GM12878 (cell line): Measurements from ENCODE around the gene CACNA1I. TPM values are rescaled to one million over a fixed set of nuclear protein-coding genes. Genes with fewer than 3 reads are reported as not detected.

Source experiments
- ATAC-seq: fragments of 200-7000 bp; cut with Tn5 transposase; 3 replicates; pipeline ENCODE4 v1.9.1; 2020; ENCODE audit warnings: mild to moderate bottlenecking, moderate library complexity
- BruUV-seq: library from RNA; stranded (reverse); fragments of 400-500 nt; replicated peaks from 2 replicates; lab custom pipeline; 2021; lab: Mats Ljungman, UMichigan
- CTCF ChIA-PET: fragments of 300-600 bp; sonication (Branson Sonifier 250); formaldehyde crosslinking; extraction: SDS; loops from one replicate; lab custom pipeline; 2021; ENCODE audit warnings: inconsistent platforms; lab: Yijun Ruan, JAX
- POLR2A ChIA-PET: fragments of 350-600 bp; formaldehyde crosslinking; extraction: SDS; loops from one replicate; lab custom pipeline; 2021; ENCODE audit warnings: inconsistent platforms; lab: Charles Lee
- RAD21 ChIA-PET: fragments of 300-600 bp; sonication (Branson Sonifier 250); formaldehyde crosslinking; loops from one replicate; lab custom pipeline; 2023; ENCODE audit warnings: antibody characterized with exemption; ENCODE audit not compliant: unreplicated experiment; lab: Charles Lee
- SMC1A ChIA-PET: fragments of 300-600 bp; sonication (Branson Sonifier 250); formaldehyde crosslinking; loops from one replicate; lab custom pipeline; 2023; ENCODE audit not compliant: unreplicated experiment, uncharacterized antibody; lab: Charles Lee
- DNase-seq: peaks from one replicate; pipeline ENCODE4 v3.0.0-alpha.2; 2011; ENCODE audit warnings: low read depth, low spot score
- FAIRE-seq: peaks from 3 replicates; lab custom pipeline; 2011; peaks lifted over from hg19 to GRCh38; lab: Jason Lieb, UNC
- H2AFZ ChIP-seq: 2 replicates; pipeline ENCODE4 v1.6.0; 2011; ENCODE audit warnings: low read depth, low read length, control low read depth; ENCODE audit not compliant: control insufficient read depth
- H3K27ac ChIP-seq: 2 replicates; pipeline ENCODE4 v1.5.1; 2011; ENCODE audit warnings: control low read depth; ENCODE audit not compliant: control insufficient read depth, insufficient read depth
- H3K27me3 ChIP-seq, 2 experiments: replicated peaks in 1 of 2; 2 replicates each; pipeline versions ENCODE4 v1.6.0 to v1.6.1; 2011; ENCODE audit warnings: low read length in 1 of 2; ENCODE audit not compliant: control insufficient read depth in 2 of 2, insufficient read depth in 2 of 2
- H3K36me3 ChIP-seq, 2 experiments: 2 replicates each; pipeline ENCODE4 v1.5.1; 2011; ENCODE audit warnings: low read length in 1 of 2; ENCODE audit not compliant: control insufficient read depth in 2 of 2, insufficient read depth in 2 of 2
- H3K4me1 ChIP-seq: 2 replicates; pipeline ENCODE4 v1.6.1; 2011; ENCODE audit warnings: mild to moderate bottlenecking, low read length, moderate library complexity, mixed read lengths; ENCODE audit not compliant: control insufficient read depth, insufficient read depth
- H3K4me2 ChIP-seq: 2 replicates; pipeline ENCODE4 v1.6.0; 2011; ENCODE audit warnings: control low read depth; ENCODE audit not compliant: control insufficient read depth, insufficient read depth
- H3K4me3 ChIP-seq: fragments of 200-600 bp; sonication (generic); 2 replicates; pipeline ENCODE4 v1.5.1; 2016
- H3K79me2 ChIP-seq: 2 replicates; pipeline ENCODE4 v1.6.0; 2011; ENCODE audit warnings: low read length; ENCODE audit not compliant: control insufficient read depth, insufficient read depth
- H3K9ac ChIP-seq: 2 replicates; pipeline ENCODE4 v1.8.0; 2011; ENCODE audit warnings: low read length, control low read depth, mixed read lengths; ENCODE audit not compliant: control insufficient read depth, insufficient read depth
- H3K9me3 ChIP-seq: replicated peaks from 3 replicates; pipeline ENCODE4 v1.5.1; 2011; ENCODE audit warnings: mild to moderate bottlenecking, low read length; ENCODE audit not compliant: control insufficient read depth, insufficient read depth
- H4K20me1 ChIP-seq: 2 replicates; pipeline ENCODE4 v1.6.0; 2011; ENCODE audit not compliant: control insufficient read depth, insufficient read depth
- ELK1 ChIP-seq: IDR thresholded peaks from 2 replicates; pipeline ENCODE4 v1.6.1; 2012; ENCODE audit warnings: low read depth, low read length, improper control_type of control experiment
- JUNB ChIP-seq: IDR thresholded peaks from 2 replicates; pipeline ENCODE4 v1.6.1; 2016; ENCODE audit warnings: antibody characterized with exemption, mild to moderate bottlenecking
- POLR2AphosphoS5 ChIP-seq: IDR thresholded peaks from 2 replicates; pipeline ENCODE4 v1.6.1; 2011; ENCODE audit warnings: mild to moderate bottlenecking, low read length, inconsistent platforms
- RB1 ChIP-seq: fragments of 450-650 bp; formaldehyde crosslinking; IDR thresholded peaks from 2 replicates; pipeline ENCODE4 v1.6.1; 2017; ENCODE audit warnings: mild to moderate bottlenecking, borderline replicate concordance
- STAT1 ChIP-seq: fragments of 450-650 bp; conservative IDR thresholded peaks from 2 replicates; pipeline ENCODE4 v1.6.1; 2014; ENCODE audit warnings: antibody characterized with exemption, mild to moderate bottlenecking
- ZBTB4 ChIP-seq: fragments of 450-650 bp; formaldehyde crosslinking; IDR thresholded peaks from 2 replicates; pipeline ENCODE4 v1.4.0; 2022; ENCODE audit warnings: mild to moderate bottlenecking, moderate library complexity
- ZNF622 ChIP-seq: fragments of 450-650 bp; IDR thresholded peaks from 2 replicates; pipeline ENCODE4 v1.6.1; 2017; ENCODE audit warnings: mild to moderate bottlenecking, inconsistent platforms
- ZZZ3 ChIP-seq: IDR thresholded peaks from 2 replicates; pipeline ENCODE4 v1.6.1; 2011; ENCODE audit warnings: low read depth; ENCODE audit not compliant: control insufficient read depth, insufficient read length
- WGBS: methylation state at CpG from one replicate; pipeline ENCODE4 v1.1.6; 2016; ENCODE audit warnings: low lambda C conversion rate; ENCODE audit not compliant: insufficient replicate concordance, insufficient coverage; ENCODE audit errors: missing lambda C conversion rate; 5-methylcytosine and 5-hydroxymethylcytosine counted together
- in situ Hi-C: fragments of 300-500 bp; cut with MboI; formaldehyde crosslinking; loops from 9 replicates; pipeline ENCODE4 v1.14.3; 2018; ENCODE audit warnings: mixed read lengths
- intact Hi-C: fragments of 100-400 bp; cut with micrococcal nuclease; formaldehyde crosslinking; loops from one replicate; pipeline ENCODE4 v1.14.2; 2022; ENCODE audit not compliant: unreplicated experiment
- polyA plus RNA-seq, 11 experiments: library from polyadenylated mRNA; depleted of rRNA in 4 of 11; unstranded in 6 of 11; stranded (reverse) in 5 of 11; fragments of >200 nt; fragmentation: Nextera tagmentation in 4 of 11; fragmentation: Illumina TruSeq in 1 of 11; extraction: Ambion mirVana in 4 of 11; extraction: Trizol in 1 of 11; gene quantifications; 1 replicate in 1 of 11; 2 replicates in 10 of 11; pipeline versions ENCODE4 v1.2.1 to v1.2.3, GENCODE V29; 2011 to 2016; ENCODE audit warnings: inconsistent platforms in 2 of 11, missing spikeins in 2 of 11, low read depth in 1 of 11
- total RNA-seq, 4 experiments: library from RNA; depleted of rRNA in 3 of 4; stranded (reverse); fragments of >200 nt in 3 of 4; fragmentation: Illumina TruSeq in 1 of 4; extraction: Trizol in 1 of 4; gene quantifications; 2 replicates each; pipeline versions ENCODE4 v1.2.1 to v1.2.3, GENCODE V29; 2013 to 2021
- TF ChIP-seq, protein P1 (sequence below): fragments of 450-650 bp; IDR thresholded peaks from 2 replicates; pipeline ENCODE4 v1.6.1; 2017; ENCODE audit warnings: mild to moderate bottlenecking, low read depth, inconsistent platforms; ENCODE audit not compliant: poor library complexity, severe bottlenecking
- TF ChIP-seq, protein P2 (sequence below): fragments of 150-350 bp; IDR thresholded peaks from 2 replicates; pipeline ENCODE4 v1.6.1; 2016; ENCODE audit warnings: low read depth, low read length

Gene CACNA1I
- total and polyA plus RNA-seq, 10 of the 15 experiments (the other 5 are each of a cell fraction or from before 2014, with no cell fraction given): 0.01 to 0.03 TPM; not detected in 8

- no peak for FAIRE-seq
- Histone ChIP-seq H3K27me3 (peaks cover 1 to 10% of the 10 kb centered on the region in 2 experiments), H3K27ac (no peak overlapping the region), H3K4me3 (no peak overlapping the region), H3K4me2 (no peak overlapping the region), H4K20me1 (no peaks in the 10 kb centered on the region), H3K4me1 (no peaks in the 10 kb centered on the region), H2AFZ (no peak overlapping the region), H3K9ac (no peak overlapping the region), H3K9me3 (no peaks in the 10 kb centered on the region), H3K36me3 (no peaks in the 10 kb centered on the region), H3K79me2 (no peaks in the 10 kb centered on the region)
- ChIA-PET CTCF (no interaction called here), POLR2A (no interaction called here), RAD21 (no interaction called here), SMC1A (no interaction called here)
- 63% methylated on average over 14 of the region's 14 CpGs for WGBS
- DNase-seq: no peak
- intact Hi-C loops (no loop called here), in situ Hi-C loops (no loop called here)
- BruUV-seq: no TSS peak
- no peak for ATAC-seq
- TF ChIP-seq STAT1 (no peak), ZBTB4 (CRISPR knock-in tag) (no peak), RB1 (no peak), POLR2AphosphoS5 (no peak), ZZZ3 (no peak), ELK1 (no peak), JUNB (no peak), ZNF622 (no peak)
- TF ChIP-seq, protein P1, sequence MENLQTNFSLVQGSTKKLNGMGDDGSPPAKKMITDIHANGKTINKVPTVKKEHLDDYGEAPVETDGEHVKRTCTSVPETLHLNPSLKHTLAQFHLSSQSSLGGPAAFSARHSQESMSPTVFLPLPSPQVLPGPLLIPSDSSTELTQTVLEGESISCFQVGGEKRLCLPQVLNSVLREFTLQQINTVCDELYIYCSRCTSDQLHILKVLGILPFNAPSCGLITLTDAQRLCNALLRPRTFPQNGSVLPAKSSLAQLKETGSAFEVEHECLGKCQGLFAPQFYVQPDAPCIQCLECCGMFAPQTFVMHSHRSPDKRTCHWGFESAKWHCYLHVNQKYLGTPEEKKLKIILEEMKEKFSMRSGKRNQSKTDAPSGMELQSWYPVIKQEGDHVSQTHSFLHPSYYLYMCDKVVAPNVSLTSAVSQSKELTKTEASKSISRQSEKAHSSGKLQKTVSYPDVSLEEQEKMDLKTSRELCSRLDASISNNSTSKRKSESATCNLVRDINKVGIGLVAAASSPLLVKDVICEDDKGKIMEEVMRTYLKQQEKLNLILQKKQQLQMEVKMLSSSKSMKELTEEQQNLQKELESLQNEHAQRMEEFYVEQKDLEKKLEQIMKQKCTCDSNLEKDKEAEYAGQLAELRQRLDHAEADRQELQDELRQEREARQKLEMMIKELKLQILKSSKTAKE: no peak
- TF ChIP-seq, protein P2, sequence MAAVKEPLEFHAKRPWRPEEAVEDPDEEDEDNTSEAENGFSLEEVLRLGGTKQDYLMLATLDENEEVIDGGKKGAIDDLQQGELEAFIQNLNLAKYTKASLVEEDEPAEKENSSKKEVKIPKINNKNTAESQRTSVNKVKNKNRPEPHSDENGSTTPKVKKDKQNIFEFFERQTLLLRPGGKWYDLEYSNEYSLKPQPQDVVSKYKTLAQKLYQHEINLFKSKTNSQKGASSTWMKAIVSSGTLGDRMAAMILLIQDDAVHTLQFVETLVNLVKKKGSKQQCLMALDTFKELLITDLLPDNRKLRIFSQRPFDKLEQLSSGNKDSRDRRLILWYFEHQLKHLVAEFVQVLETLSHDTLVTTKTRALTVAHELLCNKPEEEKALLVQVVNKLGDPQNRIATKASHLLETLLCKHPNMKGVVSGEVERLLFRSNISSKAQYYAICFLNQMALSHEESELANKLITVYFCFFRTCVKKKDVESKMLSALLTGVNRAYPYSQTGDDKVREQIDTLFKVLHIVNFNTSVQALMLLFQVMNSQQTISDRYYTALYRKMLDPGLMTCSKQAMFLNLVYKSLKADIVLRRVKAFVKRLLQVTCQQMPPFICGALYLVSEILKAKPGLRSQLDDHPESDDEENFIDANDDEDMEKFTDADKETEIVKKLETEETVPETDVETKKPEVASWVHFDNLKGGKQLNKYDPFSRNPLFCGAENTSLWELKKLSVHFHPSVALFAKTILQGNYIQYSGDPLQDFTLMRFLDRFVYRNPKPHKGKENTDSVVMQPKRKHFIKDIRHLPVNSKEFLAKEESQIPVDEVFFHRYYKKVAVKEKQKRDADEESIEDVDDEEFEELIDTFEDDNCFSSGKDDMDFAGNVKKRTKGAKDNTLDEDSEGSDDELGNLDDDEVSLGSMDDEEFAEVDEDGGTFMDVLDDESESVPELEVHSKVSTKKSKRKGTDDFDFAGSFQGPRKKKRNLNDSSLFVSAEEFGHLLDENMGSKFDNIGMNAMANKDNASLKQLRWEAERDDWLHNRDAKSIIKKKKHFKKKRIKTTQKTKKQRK: no peak
- TF ChIP-seq, all 136 proteins: peak for 0
Measured at GRCh38 chr22:39697790-39698430, 127.4 kb downstream of the CACNA1I start.
